ENCODE data around the gene CASP2.

CASP2 gene

DNA sequence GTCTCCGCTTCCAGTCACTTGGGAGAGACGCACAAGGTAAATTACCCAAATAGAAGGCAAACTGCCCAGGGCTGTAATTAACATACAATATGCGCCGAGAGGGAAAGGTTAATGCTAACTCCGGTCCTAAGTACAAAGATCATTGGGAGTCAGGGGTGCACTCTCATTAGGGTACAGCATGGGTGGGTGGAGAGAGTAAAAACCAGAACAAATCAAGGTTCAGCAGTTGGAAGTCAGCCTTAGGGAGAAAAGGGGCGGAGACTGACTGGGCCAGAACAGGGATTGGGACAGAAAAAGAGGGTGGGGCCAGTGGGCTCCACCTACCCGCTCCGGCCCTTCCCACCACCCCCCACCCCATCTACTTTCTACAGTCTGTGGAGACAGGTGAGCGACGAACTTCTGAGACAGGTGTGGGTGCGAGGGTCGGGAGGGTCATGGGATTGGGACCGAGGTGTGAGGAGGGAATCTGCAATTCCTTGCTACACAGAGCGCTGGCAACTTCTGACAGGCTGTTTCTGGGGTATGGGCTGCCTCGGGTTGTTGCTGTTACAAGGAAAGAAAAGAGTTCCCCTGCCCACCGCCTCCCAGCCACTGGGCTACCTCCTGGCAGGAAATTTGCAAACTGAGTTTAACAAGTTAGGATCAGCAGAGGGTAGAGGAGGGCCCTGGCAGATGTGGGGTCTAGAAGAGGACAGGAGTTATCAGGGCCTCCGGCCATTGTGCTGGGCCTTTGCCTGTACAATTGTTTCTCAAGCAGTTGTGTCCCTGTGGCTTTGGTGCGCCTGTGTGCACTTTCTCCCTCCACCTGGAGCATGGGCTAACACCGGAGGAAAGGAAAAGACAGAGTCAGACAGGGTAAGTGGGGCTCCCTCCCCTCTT is 3.3 kb upstream of the CASP2 start, which contains the start of gene TMEM139:
TMEM139 (plus strand) TSS at position 368 of the 879 bp plus-strand sequence. CDS start 1,000 bp downstream, outside the sequence.
- DNase-seq (ENCODE audit: low read depth), result no peak
- no peak within 1 kb of the TSS for H3K4me3 ChIP-seq (ENCODE audit: low read depth, low read length)
- TF ChIP-seq, protein P1, sequence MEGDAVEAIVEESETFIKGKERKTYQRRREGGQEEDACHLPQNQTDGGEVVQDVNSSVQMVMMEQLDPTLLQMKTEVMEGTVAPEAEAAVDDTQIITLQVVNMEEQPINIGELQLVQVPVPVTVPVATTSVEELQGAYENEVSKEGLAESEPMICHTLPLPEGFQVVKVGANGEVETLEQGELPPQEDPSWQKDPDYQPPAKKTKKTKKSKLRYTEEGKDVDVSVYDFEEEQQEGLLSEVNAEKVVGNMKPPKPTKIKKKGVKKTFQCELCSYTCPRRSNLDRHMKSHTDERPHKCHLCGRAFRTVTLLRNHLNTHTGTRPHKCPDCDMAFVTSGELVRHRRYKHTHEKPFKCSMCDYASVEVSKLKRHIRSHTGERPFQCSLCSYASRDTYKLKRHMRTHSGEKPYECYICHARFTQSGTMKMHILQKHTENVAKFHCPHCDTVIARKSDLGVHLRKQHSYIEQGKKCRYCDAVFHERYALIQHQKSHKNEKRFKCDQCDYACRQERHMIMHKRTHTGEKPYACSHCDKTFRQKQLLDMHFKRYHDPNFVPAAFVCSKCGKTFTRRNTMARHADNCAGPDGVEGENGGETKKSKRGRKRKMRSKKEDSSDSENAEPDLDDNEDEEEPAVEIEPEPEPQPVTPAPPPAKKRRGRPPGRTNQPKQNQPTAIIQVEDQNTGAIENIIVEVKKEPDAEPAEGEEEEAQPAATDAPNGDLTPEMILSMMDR (IDR thresholded peaks at IDR 0.05; ENCODE audit: insufficient read depth, low read depth, low read length, missing control alignments), result no peak

DNA sequence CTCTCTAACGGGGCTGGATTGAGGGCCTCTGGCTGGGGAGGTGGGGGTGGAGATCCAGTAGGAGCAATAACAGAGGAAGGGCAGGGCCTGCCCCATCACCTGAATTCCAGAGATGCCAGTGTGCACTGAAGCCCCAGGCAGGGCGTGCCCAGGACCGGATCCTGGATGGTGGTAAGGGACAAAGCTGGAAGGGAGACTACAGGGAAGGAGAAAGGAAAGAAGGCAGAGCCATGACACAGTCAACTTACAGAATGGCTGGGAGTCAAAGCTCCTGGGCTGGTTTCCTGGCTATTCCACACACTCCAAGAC is 2.7 kb upstream of the CASP2 start:
- TF ChIP-seq, protein P1 (IDR thresholded peaks at IDR 0.05; ENCODE audit: insufficient read depth, low read depth, low read length, missing control alignments), result no peak
- no peak overlapping the region for H3K4me3 ChIP-seq (ENCODE audit: low read depth, low read length)
- DNase-seq (ENCODE audit: low read depth), result no peak

DNA sequence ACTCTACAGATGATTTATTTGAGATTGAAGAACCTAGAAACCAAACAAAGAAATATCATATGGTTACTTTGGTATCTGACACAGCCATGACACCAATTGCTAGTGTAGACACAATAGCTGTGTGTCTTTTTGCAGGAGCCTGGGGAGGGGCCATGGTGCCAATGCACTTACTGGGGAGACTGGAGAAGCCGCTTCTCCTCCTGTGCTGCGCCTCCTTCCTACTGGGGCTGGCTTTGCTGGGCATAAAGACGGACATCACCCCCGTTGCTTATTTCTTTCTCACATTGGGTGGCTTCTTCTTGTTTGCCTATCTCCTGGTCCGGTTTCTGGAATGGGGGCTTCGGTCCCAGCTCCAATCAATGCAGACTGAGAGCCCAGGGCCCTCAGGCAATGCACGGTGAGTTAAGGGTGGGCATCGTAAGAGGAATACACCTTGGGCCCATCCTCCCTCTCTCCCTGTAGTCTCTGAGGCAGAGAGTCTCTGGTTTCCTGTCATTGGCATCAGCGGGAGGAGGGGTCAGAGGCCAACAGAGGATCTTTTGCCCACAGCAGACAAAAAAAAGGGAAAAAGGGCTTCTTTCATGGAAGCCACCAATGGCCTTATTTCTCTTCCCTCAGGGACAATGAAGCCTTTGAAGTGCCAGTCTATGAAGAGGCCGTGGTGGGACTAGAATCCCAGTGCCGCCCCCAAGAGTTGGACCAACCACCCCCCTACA is 2.2 kb upstream of the CASP2 start:
- TF ChIP-seq, protein P1 (IDR thresholded peaks at IDR 0.05; ENCODE audit: insufficient read depth, low read depth, low read length, missing control alignments), result no peak
- H3K4me3 ChIP-seq (ENCODE audit: low read depth, low read length), result no peak overlapping the region
- DNase-seq (ENCODE audit: low read depth), result no peak

DNA sequence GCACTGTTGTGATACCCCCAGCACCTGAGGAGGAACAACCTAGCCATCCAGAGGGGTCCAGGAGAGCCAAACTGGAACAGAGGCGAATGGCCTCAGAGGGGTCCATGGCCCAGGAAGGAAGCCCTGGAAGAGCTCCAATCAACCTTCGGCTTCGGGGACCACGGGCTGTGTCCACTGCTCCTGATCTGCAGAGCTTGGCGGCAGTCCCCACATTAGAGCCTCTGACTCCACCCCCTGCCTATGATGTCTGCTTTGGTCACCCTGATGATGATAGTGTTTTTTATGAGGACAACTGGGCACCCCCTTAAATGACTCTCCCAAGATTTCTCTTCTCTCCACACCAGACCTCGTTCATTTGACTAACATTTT is 1.6 kb upstream of the CASP2 start:
- TF ChIP-seq, protein P1 (IDR thresholded peaks at IDR 0.05; ENCODE audit: insufficient read depth, low read depth, low read length, missing control alignments), result no peak
- H3K4me3 ChIP-seq (ENCODE audit: low read depth, low read length), result no peak overlapping the region
- DNase-seq (ENCODE audit: low read depth), result no peak

DNA sequence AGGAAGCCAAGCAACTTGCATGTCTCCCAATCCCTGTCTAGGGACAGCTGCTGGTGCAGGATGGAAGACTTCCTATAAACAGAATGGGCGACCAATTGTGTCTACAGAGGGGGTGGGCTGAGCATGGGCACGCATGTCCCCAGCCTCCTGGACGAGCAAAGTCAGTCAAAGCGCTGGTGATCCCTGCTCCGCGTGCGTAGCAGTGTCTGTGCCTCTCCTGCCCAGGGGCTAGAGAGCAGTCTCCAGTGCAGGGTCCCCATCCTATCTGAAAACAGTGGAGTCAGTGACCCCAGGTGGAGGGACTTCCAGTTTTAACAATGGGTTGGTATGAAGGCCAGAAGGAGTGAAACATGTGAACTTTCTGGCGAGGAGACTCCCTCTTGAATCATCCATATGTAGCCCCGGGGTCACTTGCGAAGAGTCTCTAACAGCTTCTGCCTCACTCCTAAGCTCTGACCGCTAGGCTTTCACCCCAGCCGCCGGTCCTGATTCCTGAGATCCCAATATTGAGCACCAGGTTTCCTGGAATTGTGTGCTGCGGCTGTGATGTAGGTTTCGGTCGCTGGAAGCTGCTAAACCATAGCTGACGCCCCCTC is 714 bp upstream of the CASP2 start:
- H3K4me3 ChIP-seq (ENCODE audit: low read depth, low read length), result peak overlapping the region; percentile 78
- TF ChIP-seq, protein P1 (IDR thresholded peaks at IDR 0.05; ENCODE audit: insufficient read depth, low read depth, low read length, missing control alignments), result no peak
- DNase-seq (ENCODE audit: low read depth), result no peak

DNA sequence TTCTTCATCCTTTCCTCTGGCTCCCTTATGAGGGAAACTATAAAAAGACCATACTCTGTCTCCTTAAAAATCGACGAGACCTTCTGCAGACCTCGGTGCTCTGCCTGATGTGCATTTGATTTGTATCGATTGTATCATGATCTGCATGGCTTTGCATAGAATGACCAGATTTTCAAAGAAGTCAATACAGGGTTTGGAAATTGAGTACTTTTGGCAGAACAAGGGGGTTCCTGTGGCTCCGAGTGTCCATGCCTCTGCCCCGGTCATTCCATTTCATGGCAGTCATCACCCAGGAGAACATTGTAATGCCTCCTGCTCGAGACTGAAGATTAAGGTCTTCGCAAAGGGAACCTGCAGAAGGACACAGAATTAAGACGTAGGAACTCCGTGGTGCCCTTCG is 685 bp downstream of the CASP2 start:
- peak; percentile 12 for DNase-seq (ENCODE audit: low read depth)
- peak overlapping the region; percentile 78 for H3K4me3 ChIP-seq (ENCODE audit: low read depth, low read length)

More for the DNA sequence above, 685 bp downstream of the CASP2 start:
- TF ChIP-seq, protein P1 (IDR thresholded peaks at IDR 0.05; ENCODE audit: insufficient read depth, low read depth, low read length, missing control alignments), result no peak

All from GM12865 (cell line).